HG02973 (cell line): ENCODE data around the gene OBSCN.

Source experiments
- ATAC-seq: cut with Tn5 transposase; IDR thresholded peaks from one replicate; pipeline ENCODE4 v1.9.1; 2021; ENCODE audit warnings: moderate library complexity; ENCODE audit not compliant: unreplicated experiment

OBSCN gene

GRCh38 chr1:228408869-228409805 lies 201.3 kb downstream of the OBSCN start:
- ATAC-seq, result no peak

GRCh38 chr1:228410015-228410414 lies 202.2 kb downstream of the OBSCN start:
- no peak for ATAC-seq

GRCh38 chr1:228410671-228411070 lies 202.8 kb downstream of the OBSCN start:
- ATAC-seq, result no peak

- ATAC-seq, result no peak
Measured at GRCh38 chr1:228411121-228411520, 203.3 kb downstream of the OBSCN start.

GRCh38 chr1:228411548-228412430 lies 203.9 kb downstream of the OBSCN start:
- ATAC-seq, result no peak

- ATAC-seq, result no peak
Measured at GRCh38 chr1:228413241-228414010, 205.6 kb downstream of the OBSCN start.

- ATAC-seq, result no peak
Measured at GRCh38 chr1:228414511-228415211, 206.8 kb downstream of the OBSCN start.

GRCh38 chr1:228415221-228415620 lies 207.4 kb downstream of the OBSCN start:
- no peak for ATAC-seq

- no peak for ATAC-seq
Measured at GRCh38 chr1:228415853-228416216, 208.0 kb downstream of the OBSCN start.

GRCh38 chr1:228416217-228416933 lies 208.5 kb downstream of the OBSCN start, which contains the start of gene TRIM17:
Gene TRIM17, minus strand, starts transcription at chr1:228416861. Its CDS starts 1,789 bp downstream, at chr1:228415072.
- no peak for ATAC-seq

- no peak for ATAC-seq
Measured at GRCh38 chr1:228417061-228417460, 209.2 kb downstream of the OBSCN start.

- no peak for ATAC-seq
Measured at GRCh38 chr1:228417483-228418203, 209.8 kb downstream of the OBSCN start.

- no peak for ATAC-seq
Measured at GRCh38 chr1:228420968-228421826, 213.4 kb downstream of the OBSCN start.

GRCh38 chr1:228423404-228424053 lies 215.7 kb downstream of the OBSCN start:
- no peak for ATAC-seq

GRCh38 chr1:228424685-228425660 lies 217.1 kb downstream of the OBSCN start:
- ATAC-seq, result no peak

GRCh38 chr1:228426518-228427175 lies 218.8 kb downstream of the OBSCN start:
- ATAC-seq, result no peak
